KMS-11 (cell line): ENCODE data around the gene CELSR3.

ENCODE experiments used
- H2AFZ ChIP-seq: fragments of 200-600 bp; sonication (generic); 2 replicates; pipeline ENCODE4 v1.6.1; 2016; ENCODE audit warnings: antibody characterized with exemption, mixed run types, low read depth
- H3K27ac ChIP-seq: fragments of 200-600 bp; sonication (generic); 2 replicates; pipeline ENCODE4 v1.6.1; 2016; ENCODE audit warnings: mild to moderate bottlenecking, mixed run types
- H3K27me3 ChIP-seq: fragments of 200-600 bp; sonication (generic); 2 replicates; pipeline ENCODE4 v1.6.1; 2017; ENCODE audit warnings: mild to moderate bottlenecking, low read depth, mixed run types, moderate library complexity; ENCODE audit not compliant: insufficient read depth
- H3K36me3 ChIP-seq: fragments of 200-600 bp; sonication (generic); 2 replicates; pipeline ENCODE4 v1.6.1; 2017; ENCODE audit warnings: mild to moderate bottlenecking, mixed run types; ENCODE audit not compliant: insufficient read depth
- H3K4me1 ChIP-seq: fragments of 200-600 bp; sonication (generic); 2 replicates; pipeline ENCODE4 v1.6.1; 2016; ENCODE audit warnings: mild to moderate bottlenecking, low read depth, mixed run types; ENCODE audit not compliant: poor library complexity, severe bottlenecking
- H3K4me2 ChIP-seq: fragments of 200-600 bp; sonication (generic); 2 replicates; pipeline ENCODE4 v1.7.0; 2016; ENCODE audit warnings: mild to moderate bottlenecking, mixed run types
- H3K4me3 ChIP-seq: fragments of 200-600 bp; sonication (generic); IDR thresholded peaks from 2 replicates; pipeline ENCODE4 v1.6.1; 2017; ENCODE audit warnings: low read depth, low read length, mixed read lengths; ENCODE audit not compliant: insufficient read depth
- H3K79me2 ChIP-seq: fragments of 200-600 bp; sonication (generic); 2 replicates; pipeline ENCODE4 v1.6.1; 2016; ENCODE audit warnings: low read depth, mixed run types; ENCODE audit not compliant: insufficient read depth
- H3K9ac ChIP-seq: fragments of 200-600 bp; sonication (generic); 2 replicates; pipeline ENCODE4 v1.6.1; 2016; ENCODE audit warnings: mild to moderate bottlenecking, mixed run types
- H4K20me1 ChIP-seq: fragments of 200-600 bp; sonication (generic); 2 replicates; pipeline ENCODE4 v1.6.1; 2016; ENCODE audit warnings: mild to moderate bottlenecking, mixed run types; ENCODE audit not compliant: insufficient read depth
- CTCF ChIP-seq: fragments of 200-600 bp; sonication (generic); conservative IDR thresholded peaks from 2 replicates; pipeline ENCODE4 v1.6.1; 2017; ENCODE audit warnings: low read depth, mild to moderate bottlenecking, antibody characterized with exemption, low read length, moderate library complexity, mixed read lengths

CELSR3 gene

GRCh38 chr3:48625600-48625999, 37.1 kb downstream of the CELSR3 start:
- H3K27me3 ChIP-seq: no peaks in the 10 kb centered on the region
- no peak overlapping the region for H3K9ac ChIP-seq
- TF ChIP-seq CTCF: no peak
- no peaks in the 10 kb centered on the region for H3K4me1 ChIP-seq
- H3K79me2 ChIP-seq: no peaks in the 10 kb centered on the region
- H3K4me3 ChIP-seq: no peak overlapping the region
- H3K27ac ChIP-seq: no peak overlapping the region
- no peak overlapping the region for H3K4me2 ChIP-seq
- H2AFZ ChIP-seq: no peak overlapping the region
- H4K20me1 ChIP-seq: no peaks in the 10 kb centered on the region
- H3K36me3 ChIP-seq: no peaks in the 10 kb centered on the region

GRCh38 chr3:48624767-48625166, 37.9 kb downstream of the CELSR3 start:
- Histone ChIP-seq H3K36me3 (no peaks in the 10 kb centered on the region), H3K27ac (no peak overlapping the region)

GRCh38 chr3:48623851-48624547, 38.7 kb downstream of the CELSR3 start:
- Histone ChIP-seq H3K4me1 (no peaks in the 10 kb centered on the region), H3K9ac (no peak overlapping the region), H3K79me2 (no peaks in the 10 kb centered on the region), H4K20me1 (no peaks in the 10 kb centered on the region), H3K27me3 (no peaks in the 10 kb centered on the region), H3K4me3 (no peak overlapping the region), H2AFZ (no peak overlapping the region), H3K4me2 (no peak overlapping the region), H3K27ac (no peak overlapping the region), H3K36me3 (no peaks in the 10 kb centered on the region)
- TF ChIP-seq CTCF: no peak

More at GRCh38 chr3:48624767-48625166, 37.9 kb downstream of the CELSR3 start:
- no peaks in the 10 kb centered on the region for H3K4me1 ChIP-seq
- no peak overlapping the region for H3K4me3 ChIP-seq
- H3K9ac ChIP-seq: no peak overlapping the region
- H3K4me2 ChIP-seq: no peak overlapping the region
- no peak overlapping the region for H2AFZ ChIP-seq
- no peaks in the 10 kb centered on the region for H3K27me3 ChIP-seq
- no peaks in the 10 kb centered on the region for H3K79me2 ChIP-seq
- no peak for TF ChIP-seq CTCF
- no peaks in the 10 kb centered on the region for H4K20me1 ChIP-seq

- Histone ChIP-seq H3K9ac (no peak within 1 kb of the TSS), H3K27ac (no peak within 1 kb of the TSS)
- no peak for TF ChIP-seq CTCF
Observed at GRCh38 chr3:48621461-48621869, 41.2 kb downstream of the CELSR3 start, which contains the start of gene TMEM89. TMEM89 (minus strand) TSS chr3:48621769; CDS start chr3:48621756, 13 bp downstream.

More at GRCh38 chr3:48621461-48621869, 41.2 kb downstream of the CELSR3 start, which contains the start of gene TMEM89:
- Histone ChIP-seq H3K79me2 (no peaks in the 10 kb centered on the region), H2AFZ (no peak within 1 kb of the TSS), H3K4me2 (no peak within 1 kb of the TSS), H4K20me1 (no peaks in the 10 kb centered on the region), H3K4me1 (no peaks in the 10 kb centered on the region), H3K27me3 (no peaks in the 10 kb centered on the region), H3K4me3 (no peak within 1 kb of the TSS), H3K36me3 (no peaks in the 10 kb centered on the region)
